ENCODE measurements around the gene NDUFB10.

Gene NDUFB10

DNA sequence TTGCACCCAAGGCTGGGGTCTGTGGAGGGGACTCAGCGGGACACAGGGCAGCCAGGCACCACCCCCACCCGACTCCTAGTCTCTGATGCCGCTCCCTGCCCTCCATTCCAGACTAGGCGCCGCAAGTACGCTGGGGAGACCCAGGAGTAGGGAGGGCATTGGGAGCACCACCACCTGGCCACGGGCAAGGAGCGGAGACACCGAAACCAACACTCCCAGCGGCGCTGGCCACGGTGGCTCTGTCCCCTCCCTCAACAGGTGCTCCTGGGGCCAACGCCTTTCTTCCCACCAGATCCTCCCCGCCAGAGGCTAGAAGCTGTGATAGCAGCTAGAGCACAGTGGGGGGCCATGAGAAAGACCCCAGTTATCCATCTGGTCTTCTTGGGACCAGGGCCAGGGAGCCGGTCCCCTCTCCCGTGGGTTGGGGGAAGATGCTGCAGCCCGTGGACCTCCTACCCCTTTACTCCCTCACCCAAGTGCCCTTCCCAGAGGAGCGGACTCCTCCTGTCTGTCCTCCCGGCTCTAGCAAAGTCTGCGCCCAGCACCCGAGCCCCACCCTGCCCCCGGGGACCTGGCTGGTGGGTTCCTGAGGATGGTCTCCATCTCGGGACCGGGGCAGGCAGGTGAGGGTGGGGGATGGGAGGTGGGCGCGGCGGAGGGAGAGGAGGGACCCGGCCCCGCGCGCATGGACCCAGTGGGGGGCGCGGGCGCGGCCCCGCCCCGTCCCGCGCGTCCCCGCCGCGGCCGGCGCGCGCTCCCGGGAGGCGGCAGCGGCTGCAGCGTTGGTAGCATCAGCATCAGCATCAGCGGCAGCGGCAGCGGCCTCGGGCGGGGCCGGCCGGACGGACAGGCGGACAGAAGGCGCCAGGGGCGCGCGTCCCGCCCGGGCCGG is 30.1 kb downstream of the NDUFB10 start, which contains the start of gene SYNGR3:
SYNGR3 (plus strand) TSS at position 762 of the 892 bp plus-strand sequence. CDS start 133 bp downstream, outside the sequence.
- no peak for DNase-seq

DNA sequence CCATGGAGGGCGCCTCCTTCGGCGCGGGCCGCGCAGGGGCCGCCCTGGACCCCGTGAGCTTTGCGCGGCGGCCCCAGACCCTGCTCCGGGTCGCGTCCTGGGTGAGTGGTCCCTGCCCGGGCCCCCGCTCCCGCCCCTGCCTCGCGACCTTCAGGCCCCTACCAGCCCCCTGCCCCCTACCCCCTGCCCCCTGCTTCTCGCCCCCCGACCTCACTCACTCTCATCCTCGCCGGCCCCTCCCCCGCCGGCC is 30.7 kb downstream of the NDUFB10 start:
- DNase-seq, result no peak

DNA sequence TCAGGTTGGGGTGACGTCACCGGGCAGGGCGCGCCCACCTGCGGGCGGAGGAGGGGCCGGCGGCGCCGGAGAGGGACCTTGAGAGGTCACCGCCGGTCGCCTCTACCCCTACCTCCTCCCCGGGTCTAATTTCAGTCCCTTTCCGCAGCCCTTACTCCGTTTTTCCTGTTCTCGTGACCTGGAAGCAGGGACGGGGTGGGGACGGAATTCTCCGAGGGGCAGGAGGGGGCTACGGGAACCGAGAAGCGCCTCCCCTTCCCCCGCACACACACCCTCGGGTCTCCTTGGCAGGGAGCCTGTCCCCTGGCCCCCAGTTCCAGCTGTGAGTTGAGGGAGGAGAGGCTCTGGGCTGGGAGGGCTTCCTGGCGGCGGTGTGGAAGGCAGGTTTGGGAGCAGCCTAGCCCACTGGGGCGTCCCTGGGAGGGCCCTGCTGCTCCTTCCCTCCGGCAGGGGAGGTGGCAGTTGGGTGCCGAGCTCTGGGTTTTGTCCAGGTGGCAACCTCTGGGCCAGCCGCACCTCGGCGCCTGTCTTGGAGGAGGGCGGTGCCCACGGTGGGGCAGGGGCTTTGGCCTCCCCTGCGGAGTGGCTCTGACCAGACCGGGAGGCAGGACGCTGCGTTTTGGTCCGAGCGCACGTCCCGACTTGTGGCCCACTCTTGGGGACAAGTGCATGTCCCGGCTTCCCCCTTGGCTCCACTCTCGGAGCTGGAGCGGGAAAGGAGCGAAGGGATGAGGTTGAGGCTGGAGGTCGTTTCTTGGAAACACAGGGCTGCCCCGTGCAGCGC is 31.2 kb downstream of the NDUFB10 start:
- no peak for DNase-seq

DNA sequence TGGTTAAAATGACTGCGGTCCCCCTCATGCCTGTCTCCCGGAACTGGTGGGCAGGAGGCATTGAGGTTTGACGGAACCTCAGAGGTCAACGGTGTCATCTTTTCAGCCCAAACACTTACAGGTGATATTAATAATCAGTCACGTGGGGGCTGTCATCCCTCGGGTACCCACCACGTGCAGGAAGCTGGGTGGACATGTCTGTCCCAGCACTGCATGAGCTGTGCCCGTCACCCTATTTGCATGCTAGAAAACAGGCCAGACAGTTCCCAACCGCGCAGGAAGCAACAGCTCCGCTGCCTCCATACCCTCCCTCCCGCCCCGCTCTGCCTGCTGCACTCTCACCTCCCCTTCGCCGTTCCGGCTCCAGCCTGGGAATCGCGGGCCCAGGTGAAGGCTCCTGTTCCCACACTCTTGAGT is 31.8 kb downstream of the NDUFB10 start:
- DNase-seq, result no peak

DNA sequence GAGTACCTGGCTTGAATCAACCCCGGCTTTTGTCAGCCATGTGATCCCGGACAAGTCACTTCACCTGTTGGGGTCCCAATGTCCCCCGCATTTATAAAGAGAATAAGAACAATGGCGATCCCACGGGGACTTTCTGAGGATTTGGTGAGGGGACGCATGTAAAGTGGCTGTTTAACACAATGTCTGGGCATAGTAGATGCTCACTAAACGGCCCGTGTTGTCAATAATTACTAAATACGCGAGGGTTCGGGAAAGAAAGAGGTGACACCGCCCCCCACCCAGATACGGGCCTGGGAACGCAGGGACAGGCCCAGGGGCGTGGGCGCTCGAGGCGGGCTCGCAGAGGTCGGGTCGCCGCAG is 32.2 kb downstream of the NDUFB10 start:
- no peak for DNase-seq

DNA sequence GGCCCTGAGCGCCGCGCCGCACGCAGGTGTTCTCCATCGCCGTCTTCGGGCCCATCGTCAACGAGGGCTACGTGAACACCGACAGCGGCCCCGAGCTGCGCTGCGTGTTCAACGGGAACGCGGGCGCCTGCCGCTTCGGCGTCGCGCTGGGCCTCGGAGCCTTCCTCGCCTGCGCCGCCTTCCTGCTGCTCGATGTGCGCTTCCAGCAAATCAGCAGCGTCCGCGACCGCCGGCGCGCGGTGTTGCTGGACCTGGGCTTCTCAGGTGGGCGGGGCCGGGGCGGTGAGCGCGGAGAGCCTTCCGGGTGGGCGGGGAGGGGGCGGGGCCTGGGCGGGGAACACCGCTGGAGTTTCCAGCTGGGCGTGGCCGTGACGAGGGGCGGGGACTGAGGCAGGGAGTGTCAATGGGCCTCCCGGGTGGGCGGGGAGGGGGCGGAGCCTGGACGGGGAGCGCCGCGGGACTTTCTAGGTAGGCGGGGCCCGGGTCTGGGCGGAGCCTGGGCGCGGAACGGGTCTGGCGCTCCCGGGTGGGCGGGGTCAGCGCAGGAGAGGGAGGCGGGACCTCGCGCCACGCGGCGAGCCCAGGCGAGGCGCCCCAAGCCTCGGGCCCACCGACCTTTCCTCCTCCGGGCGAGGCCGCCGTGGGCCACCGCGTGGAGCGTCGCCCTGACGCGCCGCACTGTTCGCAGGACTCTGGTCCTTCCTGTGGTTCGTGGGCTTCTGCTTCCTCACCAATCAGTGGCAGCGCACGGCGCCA is 32.8 kb downstream of the NDUFB10 start:
- DNase-seq, result peak; percentile 70

DNA sequence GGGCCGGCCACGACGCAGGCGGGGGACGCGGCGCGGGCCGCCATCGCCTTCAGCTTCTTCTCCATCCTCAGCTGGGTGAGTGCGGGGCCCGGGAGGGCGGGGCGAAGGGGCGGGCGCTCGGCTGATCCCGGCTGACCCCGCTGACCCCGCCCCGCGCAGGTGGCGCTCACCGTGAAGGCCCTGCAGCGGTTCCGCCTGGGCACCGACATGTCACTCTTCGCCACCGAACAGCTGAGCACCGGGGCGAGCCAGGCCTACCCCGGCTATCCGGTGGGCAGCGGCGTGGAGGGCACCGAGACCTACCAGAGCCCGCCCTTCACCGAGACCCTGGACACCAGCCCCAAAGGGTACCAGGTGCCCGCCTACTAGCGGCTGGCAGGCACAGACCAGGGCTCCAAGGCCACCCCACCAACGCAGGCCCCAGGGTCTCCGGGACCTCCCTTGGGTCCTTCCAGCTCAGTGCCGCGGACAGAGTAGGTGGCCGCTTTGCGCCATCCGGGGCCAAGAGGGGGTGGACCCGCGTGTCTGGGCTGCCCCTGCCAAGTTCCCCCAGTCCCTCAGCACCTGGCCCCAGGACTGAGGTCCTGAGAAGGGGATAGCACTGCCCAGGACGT is 33.5 kb downstream of the NDUFB10 start:
- no peak for DNase-seq

DNA sequence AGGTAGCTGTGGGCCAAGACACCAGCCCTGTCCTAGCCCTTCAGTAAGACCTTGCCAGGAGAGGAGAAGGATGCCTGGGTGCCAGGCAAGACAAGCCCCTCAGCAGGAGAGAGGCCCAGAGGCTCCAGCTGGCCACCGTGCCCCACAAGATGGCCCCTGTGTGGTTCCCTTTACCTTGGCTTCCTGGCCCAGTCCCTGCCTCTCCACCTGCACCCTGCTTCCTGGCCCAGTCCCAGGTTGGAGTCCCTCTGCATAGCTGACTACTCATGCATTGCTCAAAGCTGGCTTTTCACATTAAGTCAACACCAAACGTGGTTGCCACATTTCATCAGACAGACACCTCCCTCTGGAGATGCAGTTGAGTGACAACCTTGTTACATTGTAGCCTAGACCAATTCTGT is 34.4 kb downstream of the NDUFB10 start:
- DNase-seq, result peak; percentile 34

DNA sequence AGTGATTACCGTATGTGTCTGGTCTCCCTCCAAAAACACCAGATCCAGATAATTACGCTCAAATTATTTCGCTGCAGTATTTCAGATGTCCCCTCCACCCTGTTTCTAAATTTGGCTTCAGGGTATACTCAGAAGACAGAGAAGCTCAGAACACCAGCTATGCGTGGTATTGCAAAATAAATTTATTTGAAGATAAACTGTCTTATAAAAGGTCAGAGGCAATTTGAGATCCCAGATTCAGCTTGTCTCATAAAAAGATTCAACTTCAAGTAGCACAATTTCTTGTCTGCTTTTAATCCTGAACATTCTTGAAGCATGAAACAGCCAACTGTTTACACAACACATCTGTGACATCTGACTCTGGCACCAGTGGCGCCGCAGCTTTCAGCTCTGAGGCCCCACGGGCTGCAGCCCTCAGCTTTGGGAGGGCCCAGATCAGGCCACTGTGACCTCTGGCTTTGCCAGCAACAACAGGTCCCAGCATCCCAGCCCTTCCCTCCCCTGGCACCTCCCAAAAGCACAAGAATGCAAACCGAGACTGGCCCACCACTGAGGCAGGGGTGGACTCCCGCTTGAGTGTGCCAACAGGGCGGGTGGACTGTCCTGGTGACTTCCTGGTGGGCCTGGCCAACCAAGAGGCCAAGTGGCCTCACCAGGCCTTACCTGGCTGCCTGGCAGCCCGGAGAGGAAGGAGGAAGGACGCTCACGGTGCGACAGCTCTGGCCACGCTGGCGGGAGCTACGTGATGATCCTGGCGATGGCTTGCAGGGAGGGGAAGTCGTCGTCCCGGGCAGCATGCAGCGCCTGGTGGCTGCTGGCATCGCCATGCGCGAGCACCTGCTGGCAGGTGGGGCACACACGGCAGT is 38.4 kb downstream of the NDUFB10 start:
- DNase-seq, result no peak

DNA sequence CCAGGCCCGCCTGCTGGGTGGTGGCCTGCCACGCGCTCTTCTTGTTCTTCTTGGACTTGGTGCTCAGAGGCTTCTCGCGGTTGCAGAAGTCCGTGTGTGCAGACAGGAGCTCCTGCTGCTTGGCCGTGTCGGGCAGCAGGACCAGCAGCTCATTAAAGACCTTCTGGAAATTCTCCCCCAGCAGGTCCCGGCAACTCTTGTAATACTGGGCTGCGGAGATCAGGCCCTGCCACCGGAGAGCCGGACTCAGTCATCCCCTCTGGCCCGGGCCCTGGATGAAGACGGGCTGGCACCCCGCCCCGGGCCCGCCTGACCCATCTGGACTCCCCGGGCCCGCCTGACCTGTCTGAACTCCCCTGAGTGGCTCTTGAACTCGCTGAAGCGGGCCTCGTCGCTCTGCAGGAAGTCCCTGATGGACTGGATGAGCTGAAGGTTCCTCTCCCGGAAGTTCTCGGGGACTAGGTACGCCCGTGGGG is 39.1 kb downstream of the NDUFB10 start:
- no peak for DNase-seq

DNA sequence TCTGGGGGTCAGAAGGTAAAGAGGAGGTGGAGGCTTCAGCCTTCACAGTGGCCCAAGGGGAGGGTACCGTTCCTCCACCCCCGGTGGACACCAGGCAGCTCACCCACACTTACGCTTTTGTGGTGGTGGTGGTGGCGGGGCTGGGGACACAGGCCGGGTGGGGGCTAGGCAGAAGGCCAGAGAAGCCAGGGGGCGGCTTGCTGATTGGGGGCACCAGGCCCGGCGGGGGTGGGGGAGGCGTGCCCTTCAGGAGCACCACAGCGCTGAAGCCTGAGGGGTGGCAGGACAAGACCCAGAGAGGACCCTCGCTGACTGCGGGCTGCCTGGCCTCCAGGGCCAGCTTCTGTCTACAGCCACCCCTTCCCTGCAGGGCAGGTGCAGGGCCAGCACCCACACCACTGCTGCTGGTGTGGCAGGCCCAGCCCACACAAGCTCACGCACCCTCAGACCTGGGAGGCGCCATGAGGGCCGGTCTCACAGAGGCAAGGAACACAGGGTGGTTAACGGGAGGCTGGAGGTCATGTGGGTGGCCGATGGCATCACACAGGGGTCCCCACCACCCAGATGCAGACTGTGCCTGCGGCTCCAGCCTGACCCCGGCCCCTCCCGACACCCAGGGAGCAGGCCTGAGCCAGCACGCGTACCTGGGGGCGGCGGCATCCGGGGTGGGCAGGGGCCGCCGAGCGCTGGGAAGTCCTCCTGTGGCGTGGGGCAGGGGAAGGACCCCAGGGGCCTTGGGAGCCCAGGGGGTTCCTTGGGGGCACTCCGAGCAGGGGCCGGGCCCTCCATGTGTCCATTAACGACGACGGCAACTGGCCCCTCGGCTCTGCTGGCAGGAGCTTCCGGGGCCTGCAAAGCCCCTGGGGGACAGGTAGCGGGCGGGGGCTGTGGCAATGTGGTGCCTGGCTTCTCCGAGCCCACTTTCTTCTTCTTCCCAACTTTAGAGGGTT is 39.8 kb downstream of the NDUFB10 start:
- DNase-seq, result no peak

DNA sequence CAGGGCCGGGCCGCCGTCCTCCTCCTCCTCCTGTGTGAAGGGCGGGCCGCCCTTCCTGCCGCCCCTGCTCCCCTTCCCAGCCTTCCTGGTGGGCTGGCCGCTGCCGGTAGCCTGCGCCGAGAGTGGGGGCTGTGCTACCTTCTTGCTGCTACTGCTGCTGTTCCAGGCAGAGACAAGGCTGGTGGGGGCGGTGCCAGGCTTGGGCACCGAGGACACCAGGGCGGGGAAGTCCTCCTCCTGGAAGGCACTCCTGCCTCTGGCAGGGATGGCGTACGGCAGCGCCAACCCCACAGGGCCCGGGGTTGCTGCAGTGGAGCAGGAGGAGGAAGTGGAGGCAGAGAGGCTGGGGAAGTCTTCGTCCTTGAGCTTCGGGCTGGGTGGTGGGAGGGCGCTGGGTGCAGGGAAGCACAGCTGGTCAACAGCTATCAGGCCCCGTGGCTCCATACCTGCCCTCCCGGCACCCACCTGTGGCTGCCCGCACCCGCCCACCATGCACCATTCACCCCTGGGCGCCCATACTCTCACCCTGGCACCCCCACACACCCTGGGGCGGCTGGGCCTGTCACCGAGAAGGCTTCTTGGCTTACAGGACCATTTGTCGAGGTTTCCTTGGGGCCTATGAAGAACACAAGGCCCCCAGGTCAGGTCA is 40.7 kb downstream of the NDUFB10 start:
- DNase-seq, result no peak

DNA sequence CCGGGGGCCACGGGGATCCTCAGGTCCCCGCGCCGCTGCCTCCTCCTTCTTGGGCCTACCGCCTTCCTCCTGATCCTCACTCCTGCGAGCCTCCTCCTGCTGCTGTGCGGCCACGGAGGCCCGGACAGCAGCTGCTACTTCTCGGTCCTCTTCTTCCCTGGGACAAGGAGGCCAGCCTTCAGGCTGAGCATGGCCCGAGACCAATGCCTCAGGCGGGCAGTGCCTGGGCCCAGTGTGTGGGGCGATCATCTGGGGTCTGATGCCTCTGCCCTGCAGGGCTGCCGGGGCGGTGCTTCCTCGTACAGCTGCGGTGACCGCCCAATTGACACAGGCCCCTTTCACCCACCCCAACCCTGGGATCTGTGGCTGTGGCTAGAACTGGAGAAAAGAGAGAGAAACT is 41.7 kb downstream of the NDUFB10 start:
- no peak for DNase-seq

DNA sequence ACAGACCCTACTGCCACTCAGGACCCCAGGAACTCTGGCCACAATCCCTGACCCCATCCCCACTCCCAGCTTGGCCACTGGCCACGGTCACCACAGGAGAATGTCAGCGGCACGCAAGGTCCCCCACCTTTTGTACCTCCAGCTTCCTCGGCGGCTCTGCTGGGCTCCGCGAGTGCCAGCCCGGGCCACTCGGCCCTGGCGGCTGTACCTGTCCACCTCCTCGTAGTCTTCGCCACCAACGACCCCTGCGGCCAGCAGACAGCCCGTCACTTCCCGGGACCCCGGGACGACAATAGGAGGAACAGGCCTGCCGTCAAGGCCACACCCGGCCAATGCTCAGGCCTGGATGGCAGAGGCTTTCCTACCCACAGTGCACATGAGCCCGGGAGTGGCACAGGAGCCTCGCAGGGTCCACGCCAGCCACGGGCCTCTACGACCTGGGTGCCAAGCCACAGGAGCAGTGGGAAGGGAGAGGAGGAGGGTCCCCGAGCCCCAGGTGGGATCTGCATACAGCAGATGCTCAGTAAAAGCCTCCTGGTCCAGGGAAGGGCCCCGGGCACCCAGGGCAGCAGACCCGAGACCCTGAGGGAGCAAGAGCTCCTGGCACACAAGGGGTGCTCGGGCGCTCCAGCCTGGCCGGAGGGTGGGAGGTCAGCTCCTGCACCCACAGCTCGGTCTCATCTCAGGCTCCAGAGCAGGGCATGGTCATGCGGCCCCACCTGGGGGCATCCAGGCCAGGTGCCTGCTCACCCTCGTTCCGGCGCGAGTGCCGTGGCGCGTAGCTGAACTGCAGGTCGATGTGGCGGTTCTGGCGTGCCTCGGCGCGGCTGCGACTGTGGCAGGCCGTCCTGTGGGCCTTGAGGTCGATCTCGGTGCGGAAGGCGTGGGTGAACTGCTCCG is 42.4 kb downstream of the NDUFB10 start:
- no peak for DNase-seq

DNA sequence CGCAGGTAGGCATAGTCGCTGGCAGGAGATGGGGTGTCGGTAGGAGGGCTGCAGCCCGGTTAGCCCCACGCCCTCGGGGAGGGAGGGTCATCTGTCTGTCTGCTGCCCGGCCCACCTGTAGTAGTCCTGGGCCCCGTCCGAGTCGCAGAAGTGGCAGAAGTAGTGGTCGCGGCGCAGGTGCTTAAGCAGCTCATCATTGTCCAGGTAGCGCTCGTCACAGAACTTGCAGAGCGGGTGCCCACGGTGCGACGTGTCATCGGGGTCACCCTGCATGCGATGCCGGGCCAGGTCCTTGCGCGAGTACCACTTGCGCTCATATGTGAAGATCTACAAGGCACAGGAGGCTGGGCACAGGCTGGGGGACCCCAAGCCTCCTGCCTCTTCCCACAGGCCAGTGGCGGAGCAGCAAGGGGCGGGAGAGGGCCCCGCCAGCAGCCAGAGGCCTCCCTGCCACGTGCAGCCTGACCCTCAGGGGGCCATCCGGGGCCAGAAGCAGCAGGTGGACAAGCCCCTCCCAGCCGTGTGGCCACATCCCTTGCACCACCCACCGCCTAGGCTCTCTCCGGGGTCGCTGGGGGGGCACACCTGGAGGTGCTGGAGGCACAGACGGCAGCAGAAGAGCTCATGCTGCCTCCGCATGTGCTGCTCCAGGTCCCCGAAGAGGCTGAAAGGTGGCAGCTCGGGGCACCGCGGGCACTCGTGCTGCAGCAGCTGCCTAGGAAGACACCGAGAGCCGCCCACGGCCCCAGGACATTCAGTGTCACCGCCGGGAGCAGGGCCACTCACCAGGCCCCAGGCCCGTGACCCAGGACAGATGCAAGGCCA is 43.3 kb downstream of the NDUFB10 start:
- DNase-seq, result no peak

DNA sequence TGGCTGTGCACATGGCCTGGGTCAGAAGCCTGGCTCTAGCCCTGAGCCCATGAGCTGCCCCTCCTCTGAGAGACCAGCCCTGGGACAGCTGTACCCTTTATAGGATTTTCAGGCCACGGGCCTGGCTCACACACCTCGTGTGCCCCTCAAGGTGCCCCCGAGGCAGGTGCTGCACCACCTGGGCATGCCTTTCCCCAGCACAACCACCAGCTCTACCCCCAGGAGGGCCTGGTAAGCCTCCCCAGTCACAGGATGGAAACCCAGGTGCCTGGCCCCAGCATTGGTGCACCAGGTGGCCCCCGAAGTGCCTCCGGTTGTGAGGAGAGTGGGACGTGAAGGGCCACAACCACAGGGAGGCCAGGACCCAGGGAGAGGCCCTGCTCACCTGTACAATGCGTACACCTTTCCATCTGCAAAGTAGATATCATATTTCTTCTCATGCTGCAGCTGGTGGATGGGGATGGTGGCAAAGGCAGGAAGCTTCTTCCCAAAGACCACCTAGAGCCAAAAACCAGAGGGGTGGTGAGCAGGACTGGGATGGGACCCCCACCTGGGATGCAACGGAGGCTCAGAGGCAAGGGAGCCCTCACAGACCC is 44.0 kb downstream of the NDUFB10 start:
- DNase-seq, result no peak

DNA sequence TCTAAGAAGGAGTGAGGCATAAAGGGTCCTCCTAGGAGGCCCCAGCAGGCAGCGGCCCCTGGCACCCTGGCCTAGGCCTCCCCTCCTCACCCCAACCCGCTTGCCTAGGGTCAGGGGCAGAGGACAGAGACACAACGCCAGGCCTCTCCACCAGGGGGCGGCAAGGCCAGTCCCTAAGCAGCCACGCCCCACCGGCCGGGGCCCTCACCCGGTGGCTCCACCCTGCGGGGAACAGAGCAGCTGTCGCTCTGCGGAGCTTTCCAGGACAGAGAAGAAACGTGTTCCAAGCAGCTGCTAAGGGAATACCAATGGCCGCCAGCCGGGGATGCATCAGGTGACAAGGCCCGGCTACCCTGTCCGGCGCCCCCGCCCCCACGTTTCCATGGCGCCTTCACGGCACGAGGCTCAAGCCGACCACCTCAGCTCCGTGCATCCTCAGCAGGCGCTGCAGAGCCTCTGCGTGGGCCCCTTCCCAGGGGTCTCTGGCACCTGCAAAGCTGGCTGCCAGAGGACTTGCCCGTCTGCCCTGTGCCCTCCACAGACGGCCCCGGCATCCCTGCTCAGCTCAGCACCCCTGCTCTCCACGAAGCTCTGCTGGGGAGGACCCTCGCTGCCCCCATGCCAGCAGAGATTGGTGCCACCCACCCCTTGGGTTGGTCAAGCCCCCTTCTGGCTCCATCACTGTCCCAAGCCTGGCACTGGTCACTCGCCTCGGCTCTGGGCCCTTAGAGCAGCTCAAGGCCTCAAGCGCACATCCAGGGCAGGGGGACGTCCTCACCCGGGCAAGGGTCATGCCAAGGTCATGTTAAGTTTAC is 44.7 kb downstream of the NDUFB10 start:
- DNase-seq, result peak; percentile 51
